BE2C (cell line): ENCODE results near the gene LIN52.

Source experiments
- DNase-seq: peaks from one replicate; pipeline ENCODE4 v3.0.0-alpha.2; 2020
- H3K27me3 ChIP-seq: fragments of 250-450 bp; sonication (Bioruptor Pico); 2 replicates; pipeline ENCODE4 v1.5.1; 2020; ENCODE audit warnings: mild to moderate bottlenecking
- H3K36me3 ChIP-seq: fragments of 250-450 bp; sonication (Bioruptor Pico); 2 replicates; pipeline ENCODE4 v1.5.1; 2020; ENCODE audit warnings: mild to moderate bottlenecking
- H3K4me1 ChIP-seq: fragments of 250-450 bp; sonication (Bioruptor Pico); 2 replicates; pipeline ENCODE4 v1.5.1; 2020
- H3K4me3 ChIP-seq: 2 replicates; pipeline ENCODE4 v1.5.1; 2011; ENCODE audit warnings: low read depth, low read length
- H3K9me3 ChIP-seq: fragments of 250-450 bp; sonication (Bioruptor Pico); 2 replicates; pipeline ENCODE4 v1.5.1; 2020
- TF ChIP-seq, protein P1 (sequence below): IDR thresholded peaks from 2 replicates; pipeline ENCODE4 v1.5.1; 2012; ENCODE audit warnings: mild to moderate bottlenecking, low read depth, low read length

The LIN52 gene

DNA sequence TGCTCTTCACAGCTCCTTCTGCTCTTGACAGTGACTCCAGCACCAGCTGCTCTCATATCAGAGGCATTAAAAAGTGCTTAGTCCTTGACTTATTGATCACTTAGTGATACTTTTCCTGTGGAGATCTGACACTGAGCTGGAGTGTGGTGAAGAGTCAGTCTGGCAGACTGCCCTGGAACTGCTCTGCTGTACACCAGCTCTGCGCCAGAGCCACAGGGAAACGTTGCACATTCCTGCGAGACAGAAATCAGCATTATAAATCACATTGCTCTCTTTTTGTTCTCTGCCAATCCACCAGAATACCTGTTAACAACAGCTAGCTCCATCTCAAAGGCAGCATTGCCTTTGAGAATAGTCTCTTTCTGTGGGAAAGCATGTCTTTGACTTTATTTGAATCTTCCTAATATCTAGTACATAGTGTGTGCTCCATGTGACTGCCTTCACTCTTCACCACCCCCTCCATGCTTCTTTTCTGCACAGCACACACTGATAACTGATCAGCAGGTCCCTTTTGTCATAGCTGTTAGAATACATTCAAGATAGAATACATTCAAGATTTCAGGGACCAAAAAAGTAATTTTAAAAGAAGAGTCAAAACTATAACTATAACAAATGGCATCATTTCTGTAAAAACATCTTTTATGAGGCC lies 106.3 kb downstream of the LIN52 start:
- no peaks in the 10 kb centered on the region for H3K27me3 ChIP-seq
- no peaks in the 10 kb centered on the region for H3K36me3 ChIP-seq
- no peaks in the 10 kb centered on the region for H3K4me1 ChIP-seq
- TF ChIP-seq, protein P1, sequence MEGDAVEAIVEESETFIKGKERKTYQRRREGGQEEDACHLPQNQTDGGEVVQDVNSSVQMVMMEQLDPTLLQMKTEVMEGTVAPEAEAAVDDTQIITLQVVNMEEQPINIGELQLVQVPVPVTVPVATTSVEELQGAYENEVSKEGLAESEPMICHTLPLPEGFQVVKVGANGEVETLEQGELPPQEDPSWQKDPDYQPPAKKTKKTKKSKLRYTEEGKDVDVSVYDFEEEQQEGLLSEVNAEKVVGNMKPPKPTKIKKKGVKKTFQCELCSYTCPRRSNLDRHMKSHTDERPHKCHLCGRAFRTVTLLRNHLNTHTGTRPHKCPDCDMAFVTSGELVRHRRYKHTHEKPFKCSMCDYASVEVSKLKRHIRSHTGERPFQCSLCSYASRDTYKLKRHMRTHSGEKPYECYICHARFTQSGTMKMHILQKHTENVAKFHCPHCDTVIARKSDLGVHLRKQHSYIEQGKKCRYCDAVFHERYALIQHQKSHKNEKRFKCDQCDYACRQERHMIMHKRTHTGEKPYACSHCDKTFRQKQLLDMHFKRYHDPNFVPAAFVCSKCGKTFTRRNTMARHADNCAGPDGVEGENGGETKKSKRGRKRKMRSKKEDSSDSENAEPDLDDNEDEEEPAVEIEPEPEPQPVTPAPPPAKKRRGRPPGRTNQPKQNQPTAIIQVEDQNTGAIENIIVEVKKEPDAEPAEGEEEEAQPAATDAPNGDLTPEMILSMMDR = no peak
- DNase-seq = peak; percentile 29
- H3K4me3 ChIP-seq = no peak overlapping the region
- H3K9me3 ChIP-seq = no peaks in the 10 kb centered on the region

DNA sequence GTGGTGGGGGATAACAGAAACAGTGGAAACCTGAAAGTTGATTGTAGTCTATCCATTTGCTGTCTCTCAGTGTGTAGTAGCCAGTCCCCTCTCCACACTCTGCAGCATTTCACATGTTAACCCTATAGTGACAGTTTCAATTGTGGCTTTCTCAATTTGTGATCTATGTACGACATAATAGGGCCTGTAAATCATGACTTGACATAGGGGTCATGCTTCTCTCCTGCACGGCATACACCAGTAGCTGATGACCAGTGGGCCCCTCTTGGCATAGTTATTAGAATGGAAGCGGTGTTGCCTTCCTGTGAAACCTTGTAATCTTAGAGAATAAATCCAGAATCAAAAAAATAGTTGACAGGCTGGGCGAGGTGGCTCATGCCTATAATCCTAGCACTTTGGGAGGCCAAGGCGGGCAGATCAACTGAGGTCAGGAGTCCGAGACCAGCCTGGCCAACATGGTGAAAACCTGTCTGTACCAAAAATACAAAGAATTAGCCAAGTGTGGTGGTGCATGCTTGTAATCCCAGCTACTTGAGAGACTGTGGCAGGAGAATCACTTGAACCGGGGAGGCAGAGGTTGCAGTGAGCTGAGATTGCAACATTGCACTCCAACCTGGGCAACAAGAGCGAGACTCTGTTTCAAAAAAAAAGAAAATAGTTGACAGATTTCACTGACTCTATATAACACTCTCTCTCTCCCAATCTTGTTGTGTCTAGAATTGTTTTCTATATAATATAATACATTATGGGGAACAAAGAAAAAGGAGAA lies 109.9 kb downstream of the LIN52 start:
- H3K4me3 ChIP-seq = no peak overlapping the region
- no peaks in the 10 kb centered on the region for H3K4me1 ChIP-seq
- DNase-seq = no peak

DNA sequence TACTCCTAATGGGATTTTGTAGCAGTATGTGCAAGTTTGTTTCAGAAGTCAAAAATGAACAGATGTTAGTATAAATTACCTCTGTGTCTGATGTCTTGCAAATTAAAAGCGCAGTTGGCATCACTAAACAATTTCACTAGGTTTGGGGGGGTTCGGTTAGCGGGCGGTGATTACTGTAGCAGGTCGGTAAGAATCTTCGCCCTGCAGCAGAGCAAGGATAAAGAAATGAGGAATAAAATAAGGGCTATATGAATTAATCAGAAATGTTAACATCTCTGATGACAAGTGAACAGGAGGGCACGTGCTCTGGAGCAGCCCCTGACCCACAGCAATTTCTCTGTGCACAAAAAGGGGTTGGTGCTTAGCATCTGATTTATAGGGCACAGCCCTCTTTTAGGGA lies 110.9 kb downstream of the LIN52 start:
- H3K4me3 ChIP-seq = no peak overlapping the region
- no peaks in the 10 kb centered on the region for H3K4me1 ChIP-seq
- no peak for DNase-seq
- no peaks in the 10 kb centered on the region for H3K9me3 ChIP-seq
- TF ChIP-seq, protein P1 = no peak
- no peaks in the 10 kb centered on the region for H3K36me3 ChIP-seq
- H3K27me3 ChIP-seq = no peaks in the 10 kb centered on the region

More for the DNA sequence above, 109.9 kb downstream of the LIN52 start:
- Histone ChIP-seq H3K27me3 (no peaks in the 10 kb centered on the region), H3K36me3 (no peaks in the 10 kb centered on the region), H3K9me3 (no peaks in the 10 kb centered on the region)
- TF ChIP-seq, protein P1 = no peak

DNA sequence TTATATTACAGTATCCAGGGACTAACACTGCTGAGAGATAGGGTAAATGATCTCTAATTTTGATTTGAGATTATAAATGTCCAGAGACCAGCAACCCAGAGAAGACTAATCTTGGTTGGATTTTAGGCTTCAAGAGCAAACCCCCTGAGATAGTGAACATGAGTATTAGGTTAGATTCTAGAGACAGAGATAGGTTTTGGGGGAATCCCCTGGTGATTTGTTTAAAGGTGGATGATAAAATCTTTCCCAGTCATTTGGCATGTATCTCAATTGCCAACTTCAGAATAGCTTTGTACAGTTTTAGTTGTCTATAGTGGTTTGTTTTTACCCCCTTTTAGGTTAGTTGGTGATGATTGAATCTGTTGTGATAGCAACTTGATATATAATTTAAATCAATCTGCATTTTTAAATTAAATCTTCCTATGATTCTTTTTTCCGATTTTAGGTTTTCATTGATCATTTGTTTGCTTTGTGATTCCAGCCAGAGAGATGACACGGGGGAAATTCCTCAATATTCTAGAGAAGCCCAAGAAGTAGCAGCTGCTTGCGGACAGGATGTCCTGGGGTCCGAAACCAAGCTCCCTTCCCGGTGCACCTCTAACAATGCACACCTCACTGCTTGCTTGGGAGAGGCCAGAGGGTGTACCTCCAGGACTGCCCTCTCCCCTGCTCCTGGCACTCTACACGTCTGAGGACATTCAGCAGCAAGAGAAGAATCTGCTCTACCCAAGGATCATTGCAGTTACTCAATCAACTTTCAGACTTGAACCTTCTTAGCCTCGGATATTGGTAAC lies 113.9 kb downstream of the LIN52 start:
- Histone ChIP-seq H3K4me3 (no peak overlapping the region), H3K4me1 (no peaks in the 10 kb centered on the region), H3K9me3 (no peaks in the 10 kb centered on the region), H3K27me3 (no peaks in the 10 kb centered on the region), H3K36me3 (no peaks in the 10 kb centered on the region; the same call in 1 of the 2 replicates)
- DNase-seq = no peak
- TF ChIP-seq, protein P1 = no peak

DNA sequence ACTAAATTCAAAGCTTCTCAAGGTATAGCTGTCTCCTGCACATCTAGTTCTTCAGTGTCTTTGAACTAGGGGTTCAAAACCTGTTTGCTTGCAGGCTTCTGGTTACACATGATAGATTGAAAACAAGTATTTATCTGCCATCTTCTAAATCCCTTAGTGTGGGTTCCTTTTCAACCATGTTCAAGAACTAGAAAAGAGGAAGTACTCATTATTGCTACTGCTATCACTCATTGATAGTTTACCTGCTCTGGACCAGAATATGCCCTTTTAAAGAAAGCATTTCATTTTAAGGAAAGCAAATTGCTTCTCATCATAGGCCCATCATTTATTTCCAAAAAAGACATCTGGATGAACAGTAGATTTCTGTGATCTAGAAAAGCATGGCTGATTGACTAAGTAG lies 117.4 kb downstream of the LIN52 start:
- TF ChIP-seq, protein P1 = no peak
- DNase-seq = no peak

More for the DNA sequence above, 117.4 kb downstream of the LIN52 start:
- Histone ChIP-seq H3K4me1 (no peaks in the 10 kb centered on the region), H3K9me3 (no peaks in the 10 kb centered on the region), H3K36me3 (no peaks in the 10 kb centered on the region; the same call in 1 of the 2 replicates), H3K4me3 (no peak overlapping the region), H3K27me3 (no peaks in the 10 kb centered on the region)
